GM12873 (cell line): ENCODE results near the gene GRID1.

ENCODE experiments used
- CTCF ChIP-seq: IDR thresholded peaks from 2 replicates; pipeline ENCODE4 v1.5.1; 2012; ENCODE audit warnings: low read depth, mild to moderate bottlenecking, moderate library complexity, low read length, control low read depth; ENCODE audit not compliant: insufficient read depth; ENCODE audit errors: missing control alignments

The GRID1 gene

GRCh38 chr10:85621562-85621961, 745.0 kb downstream of the GRID1 start:
- no peak for TF ChIP-seq CTCF

- no peak for TF ChIP-seq CTCF
Measured at GRCh38 chr10:85620807-85621206, 745.8 kb downstream of the GRID1 start.

GRCh38 chr10:85619832-85620231, 746.8 kb downstream of the GRID1 start:
- no peak for TF ChIP-seq CTCF

GRCh38 chr10:85618841-85619240, 747.8 kb downstream of the GRID1 start:
- no peak for TF ChIP-seq CTCF

- TF ChIP-seq CTCF, result no peak
Measured at GRCh38 chr10:85617751-85618546, 748.6 kb downstream of the GRID1 start.

GRCh38 chr10:85615556-85615955, 751.0 kb downstream of the GRID1 start:
- TF ChIP-seq CTCF, result no peak

GRCh38 chr10:85614981-85615380, 751.6 kb downstream of the GRID1 start:
- no peak for TF ChIP-seq CTCF
